Heart left ventricle (tissue), 13 donors: ENCODE data around the gene ST7.

Experiments used
- POLR2A ChIP-seq, 2 donors: fragments of 450-650 bp; IDR thresholded peaks; one replicate each; pipeline ENCODE4 v1.6.1; 2017; ENCODE audit warnings: antibody characterized with exemption in 2 of 2, mild to moderate bottlenecking in 2 of 2, moderate library complexity in 2 of 2
- TF ChIP-seq, protein P1 (sequence below), 12 donors: fragments of 200-600 bp; sonication (generic) in 4 of 12; IDR thresholded peaks; one replicate each; pipeline versions ENCODE4 v1.5.0 to v1.8.0; 2018 to 2022; ENCODE audit warnings: antibody characterized with exemption in 12 of 12, mild to moderate bottlenecking in 5 of 12
- donor health status: ischemic (EF 13 %, LVEDD 7.1; RV severe dilation, severe dysfunction).
- donor health status: DM: no; HTN: yes; CAD: no.
- donor health status: DM: no; HTN: no; CAD: no.
- donor health status: ischemic (EF 25% LVEDD 6.9; RV normal size, moderate dysfunction).
- donor health status: ischemic (EF 25% LVEDD 5.7; RV mildly dilated, moderate dysfunction).
- donor health status: ischemic (EF 35%, LVEDD 5.7; RV mildly dilated, moderate dysfunction).
- donor health status: nonischemic (EF 11% LVEDD 7.7; RV severe dilation, severe dysfunction).
- donor health status: DM: yes; HTN: yes; CAD: no.
- donor health status: PGD.
- donor health status: ischemic (EF 29% LVEDD 5.4; RV normal size, mild dysfunction).
- donor health status: nonischemic (EF 23%, LVEDD 6.1; RV moderate dilation, normal function).

DNA sequence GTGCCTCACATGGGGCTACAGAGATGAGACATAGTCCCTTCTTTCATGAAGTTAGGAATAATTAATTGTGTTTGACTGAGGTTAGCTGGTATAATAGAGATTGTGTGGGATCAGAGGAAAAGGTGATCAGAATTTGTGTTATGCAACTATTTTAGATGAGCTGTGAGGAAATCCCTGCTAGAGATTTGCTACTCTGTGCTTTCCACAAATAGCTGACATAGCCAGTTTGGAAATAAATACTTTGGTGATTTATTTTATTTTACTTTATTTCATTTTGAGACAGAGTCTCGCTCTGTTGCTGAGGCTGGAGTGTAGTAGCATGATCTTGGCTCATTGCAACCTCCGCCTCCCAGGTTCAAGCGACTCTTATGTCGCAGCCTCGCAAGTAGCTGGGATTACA, 32.3 kb downstream of the ST7 start:
- TF ChIP-seq, protein P1, sequence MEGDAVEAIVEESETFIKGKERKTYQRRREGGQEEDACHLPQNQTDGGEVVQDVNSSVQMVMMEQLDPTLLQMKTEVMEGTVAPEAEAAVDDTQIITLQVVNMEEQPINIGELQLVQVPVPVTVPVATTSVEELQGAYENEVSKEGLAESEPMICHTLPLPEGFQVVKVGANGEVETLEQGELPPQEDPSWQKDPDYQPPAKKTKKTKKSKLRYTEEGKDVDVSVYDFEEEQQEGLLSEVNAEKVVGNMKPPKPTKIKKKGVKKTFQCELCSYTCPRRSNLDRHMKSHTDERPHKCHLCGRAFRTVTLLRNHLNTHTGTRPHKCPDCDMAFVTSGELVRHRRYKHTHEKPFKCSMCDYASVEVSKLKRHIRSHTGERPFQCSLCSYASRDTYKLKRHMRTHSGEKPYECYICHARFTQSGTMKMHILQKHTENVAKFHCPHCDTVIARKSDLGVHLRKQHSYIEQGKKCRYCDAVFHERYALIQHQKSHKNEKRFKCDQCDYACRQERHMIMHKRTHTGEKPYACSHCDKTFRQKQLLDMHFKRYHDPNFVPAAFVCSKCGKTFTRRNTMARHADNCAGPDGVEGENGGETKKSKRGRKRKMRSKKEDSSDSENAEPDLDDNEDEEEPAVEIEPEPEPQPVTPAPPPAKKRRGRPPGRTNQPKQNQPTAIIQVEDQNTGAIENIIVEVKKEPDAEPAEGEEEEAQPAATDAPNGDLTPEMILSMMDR (IDR thresholded peaks at IDR 0.05): no peak
- no peak for TF ChIP-seq POLR2A (IDR thresholded peaks at IDR 0.05)
